ENCODE data around the gene ST8SIA2. TPM values are rescaled to one million over a fixed set of nuclear protein-coding genes. Genes with fewer than 3 reads are reported as not detected.
"Not testable (repeated sequence)": the region's sequence is repeated elsewhere in the genome, so short reads cannot be mapped to it uniquely, and the experiment has no call there.

Gene ST8SIA2
- total RNA-seq, 2 donors from 2014 or later: not detected

DNA sequence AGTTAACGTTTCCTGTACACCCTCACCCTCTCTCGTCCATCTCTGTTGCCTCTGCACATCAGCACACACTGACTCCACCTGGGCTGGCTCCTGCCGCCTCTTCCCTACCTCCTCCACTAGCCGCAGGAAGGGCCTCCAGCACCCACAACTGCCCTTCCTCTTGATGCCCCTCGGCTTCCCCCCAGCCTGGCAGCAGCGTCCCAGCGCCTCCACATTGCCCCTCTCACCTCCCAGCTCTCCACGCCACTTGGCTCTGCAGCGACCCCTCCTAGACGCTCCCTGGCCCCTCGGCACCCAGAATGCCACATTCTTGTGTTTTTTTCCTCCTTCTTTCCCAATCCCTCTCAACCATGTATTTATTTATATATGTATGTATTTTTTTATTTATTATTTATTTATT lies 73.6 kb downstream of the ST8SIA2 start:
- intact Hi-C loops (cut with DNase I): no loop called here
- Histone ChIP-seq H3K27ac (no peak overlapping the region), H3K27me3 (no peaks in the 10 kb centered on the region), H3K4me3 (no peak overlapping the region), H3K36me3 (replicated peaks in 1 of 2; ENCODE audit: insufficient read depth in 1 of 2, low read depth in 2 of 2) (no peaks in the 10 kb centered on the region), H3K9me3 (no peaks in the 10 kb centered on the region), H3K4me1 (no peaks in the 10 kb centered on the region)
- no peak for ATAC-seq
- DNase-seq: no peak
- WGBS, 2 donors: 79 to 81% methylated on average over 11 of the region's 11 CpGs
- TF ChIP-seq, protein P1, sequence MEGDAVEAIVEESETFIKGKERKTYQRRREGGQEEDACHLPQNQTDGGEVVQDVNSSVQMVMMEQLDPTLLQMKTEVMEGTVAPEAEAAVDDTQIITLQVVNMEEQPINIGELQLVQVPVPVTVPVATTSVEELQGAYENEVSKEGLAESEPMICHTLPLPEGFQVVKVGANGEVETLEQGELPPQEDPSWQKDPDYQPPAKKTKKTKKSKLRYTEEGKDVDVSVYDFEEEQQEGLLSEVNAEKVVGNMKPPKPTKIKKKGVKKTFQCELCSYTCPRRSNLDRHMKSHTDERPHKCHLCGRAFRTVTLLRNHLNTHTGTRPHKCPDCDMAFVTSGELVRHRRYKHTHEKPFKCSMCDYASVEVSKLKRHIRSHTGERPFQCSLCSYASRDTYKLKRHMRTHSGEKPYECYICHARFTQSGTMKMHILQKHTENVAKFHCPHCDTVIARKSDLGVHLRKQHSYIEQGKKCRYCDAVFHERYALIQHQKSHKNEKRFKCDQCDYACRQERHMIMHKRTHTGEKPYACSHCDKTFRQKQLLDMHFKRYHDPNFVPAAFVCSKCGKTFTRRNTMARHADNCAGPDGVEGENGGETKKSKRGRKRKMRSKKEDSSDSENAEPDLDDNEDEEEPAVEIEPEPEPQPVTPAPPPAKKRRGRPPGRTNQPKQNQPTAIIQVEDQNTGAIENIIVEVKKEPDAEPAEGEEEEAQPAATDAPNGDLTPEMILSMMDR (IDR thresholded peaks at IDR 0.05): no peak
- no peak for TF ChIP-seq POLR2A (IDR thresholded peaks at IDR 0.05)

DNA sequence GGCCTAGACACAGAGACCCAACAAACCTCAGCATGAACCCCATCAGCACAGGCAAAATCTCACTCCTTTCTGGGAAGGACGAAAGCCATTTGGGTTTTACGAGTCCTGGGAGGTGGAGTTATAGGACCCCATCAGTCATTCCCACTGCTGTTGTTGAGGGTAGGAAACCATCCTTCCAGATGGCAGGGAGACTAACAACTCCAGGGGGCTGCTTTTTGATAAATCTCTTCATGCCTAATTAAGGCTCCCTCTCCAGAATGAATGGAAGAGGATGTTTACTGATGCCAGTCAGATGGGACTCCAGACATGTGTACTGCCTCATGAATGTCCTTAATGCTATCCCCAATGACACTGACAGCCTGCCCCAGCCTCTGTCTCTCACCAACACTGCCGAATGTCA lies 75.3 kb downstream of the ST8SIA2 start:
- intact Hi-C loops (cut with DNase I): no loop called here
- H3K9me3 ChIP-seq: no peaks in the 10 kb centered on the region
- no peaks in the 10 kb centered on the region for H3K36me3 ChIP-seq (replicated peaks in 1 of 2; ENCODE audit: insufficient read depth in 1 of 2, low read depth in 2 of 2)
- H3K4me1 ChIP-seq: no peaks in the 10 kb centered on the region
- H3K27me3 ChIP-seq: no peaks in the 10 kb centered on the region
- no peak for DNase-seq
- no peak overlapping the region for H3K27ac ChIP-seq
- no peak for ATAC-seq
- 56 to 70% methylated on average over 3 of the region's 3 CpGs for WGBS, 2 donors
- H3K4me3 ChIP-seq: no peak overlapping the region
- TF ChIP-seq, protein P1 (IDR thresholded peaks at IDR 0.05): no peak
- TF ChIP-seq POLR2A (IDR thresholded peaks at IDR 0.05): no peak

DNA sequence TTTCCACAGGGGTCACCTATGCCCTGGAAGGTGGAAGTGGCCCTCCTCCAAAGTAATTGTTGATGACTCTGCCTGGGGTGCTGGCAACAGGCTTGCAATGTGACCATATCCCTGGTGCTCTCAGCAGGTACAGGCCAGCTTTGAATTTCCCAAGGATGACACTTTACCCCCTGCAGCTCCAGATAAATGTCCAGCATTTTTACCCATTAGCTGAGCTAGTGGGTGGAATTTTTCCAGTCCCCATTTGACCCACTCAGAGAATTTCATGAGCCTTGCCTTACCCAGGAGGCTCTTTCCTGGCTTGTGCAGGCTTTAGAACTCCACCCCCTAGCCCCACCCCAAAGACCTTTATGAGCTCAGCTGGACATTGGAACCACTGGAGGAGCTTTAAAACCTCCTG lies 77.6 kb downstream of the ST8SIA2 start:
- intact Hi-C loops (cut with DNase I): no loop called here
- TF ChIP-seq, protein P1 (IDR thresholded peaks at IDR 0.05): no peak
- TF ChIP-seq POLR2A (IDR thresholded peaks at IDR 0.05): no peak
- H3K27me3 ChIP-seq: no peaks in the 10 kb centered on the region
- no peaks in the 10 kb centered on the region for H3K9me3 ChIP-seq
- DNase-seq: no peak
- H3K4me3 ChIP-seq: no peak overlapping the region
- no peak for ATAC-seq
- H3K36me3 ChIP-seq (replicated peaks in 1 of 2; ENCODE audit: insufficient read depth in 1 of 2, low read depth in 2 of 2): no peaks in the 10 kb centered on the region
- H3K4me1 ChIP-seq: no peaks in the 10 kb centered on the region
- H3K27ac ChIP-seq: no peak overlapping the region

DNA sequence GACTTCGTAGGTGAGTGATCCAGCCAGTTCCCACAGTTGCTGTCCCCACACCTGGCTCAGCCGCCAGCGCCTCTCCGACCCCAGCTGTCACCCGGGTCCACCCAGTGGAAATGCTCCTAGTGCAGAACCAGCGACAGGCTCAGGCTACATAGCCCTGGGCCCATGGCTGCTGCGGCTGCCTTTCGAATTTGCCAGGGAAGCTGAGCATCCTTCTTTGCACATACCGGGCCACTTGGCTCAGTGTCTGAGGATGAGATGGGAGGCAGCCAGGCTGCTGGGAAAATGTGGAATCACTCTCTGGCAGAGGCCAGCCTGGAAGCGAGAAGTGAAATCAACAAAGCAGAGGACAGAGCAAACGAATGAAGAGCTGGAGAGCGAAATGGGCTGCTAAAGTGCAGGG lies 80.1 kb downstream of the ST8SIA2 start:
- H3K27me3 ChIP-seq: no peaks in the 10 kb centered on the region
- TF ChIP-seq, protein P1 (IDR thresholded peaks at IDR 0.05): no peak
- no peak for TF ChIP-seq POLR2A (IDR thresholded peaks at IDR 0.05)

DNA sequence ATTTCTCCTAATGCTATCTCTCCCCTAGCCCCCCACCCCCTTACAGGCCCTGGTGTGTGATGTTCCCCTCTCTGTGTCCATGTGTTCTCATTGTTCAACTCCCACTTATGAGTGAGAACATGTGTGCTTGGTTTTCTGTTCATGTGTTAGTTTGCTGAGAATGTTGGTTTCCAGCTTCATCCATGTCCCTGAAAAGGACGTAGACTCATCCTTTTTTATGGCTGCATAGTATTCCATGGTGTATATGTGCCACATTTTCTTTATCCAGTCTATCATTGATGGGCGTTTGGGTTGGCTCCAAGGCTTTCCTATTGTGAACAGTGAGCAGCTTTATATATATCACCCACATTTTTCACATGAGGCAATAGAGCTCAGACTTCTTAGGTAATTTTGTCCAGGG lies 86.0 kb downstream of the ST8SIA2 start:
- H3K4me3 ChIP-seq; DNase-seq; H3K9me3 ChIP-seq; H3K4me1 ChIP-seq; H3K27me3 ChIP-seq; H3K27ac ChIP-seq; H3K36me3 ChIP-seq (replicated peaks in 1 of 2; ENCODE audit: insufficient read depth in 1 of 2, low read depth in 2 of 2); intact Hi-C loops (cut with DNase I); ATAC-seq: not testable (repeated sequence)
- 60 to 65% methylated on average over 2 of the region's 2 CpGs for WGBS, 2 donors

More for the DNA sequence above, 80.1 kb downstream of the ST8SIA2 start:
- H3K36me3 ChIP-seq (replicated peaks in 1 of 2; ENCODE audit: insufficient read depth in 1 of 2, low read depth in 2 of 2): no peaks in the 10 kb centered on the region
- 70 to 78% methylated on average over 4 to 12 of the region's 12 CpGs for WGBS, 2 donors
- ATAC-seq (no peak), DNase-seq (no peak)
- H3K9me3 ChIP-seq: no peaks in the 10 kb centered on the region
- no peaks in the 10 kb centered on the region for H3K4me1 ChIP-seq
- no peak overlapping the region for H3K4me3 ChIP-seq
- intact Hi-C loops (cut with DNase I): no loop called here
- H3K27ac ChIP-seq: no peak overlapping the region
